VCaP (cell line): ENCODE measurements around the gene PHF19.

Source experiments
- H3K27ac ChIP-seq: fragments of 450-650 bp; 2 replicates; pipeline ENCODE4 v1.5.1; 2017
- CTCF ChIP-seq: fragments of 450-650 bp; conservative IDR thresholded peaks from 2 replicates; pipeline ENCODE4 v1.5.1; 2017; ENCODE audit warnings: mild to moderate bottlenecking, moderate library complexity

PHF19 gene

GRCh38 chr9:120867676-120868338, 9.2 kb downstream of the PHF19 start:
- H3K27ac ChIP-seq = peak overlapping the region; percentile 76
- TF ChIP-seq CTCF = no peak

- no peak for TF ChIP-seq CTCF
- no peak overlapping the region; the same call in 1 of the 2 replicates for H3K27ac ChIP-seq
Measured at GRCh38 chr9:120866651-120867050, 10.3 kb downstream of the PHF19 start.

- TF ChIP-seq CTCF = no peak
Measured at GRCh38 chr9:120865809-120866208, 11.2 kb downstream of the PHF19 start.

GRCh38 chr9:120865176-120865575, 11.8 kb downstream of the PHF19 start:
- no peak overlapping the region for H3K27ac ChIP-seq
- no peak for TF ChIP-seq CTCF

More at GRCh38 chr9:120865809-120866208, 11.2 kb downstream of the PHF19 start:
- H3K27ac ChIP-seq = no peak overlapping the region

- no peak for TF ChIP-seq CTCF
- no peak overlapping the region for H3K27ac ChIP-seq
Measured at GRCh38 chr9:120864719-120865118, 12.3 kb downstream of the PHF19 start.

- H3K27ac ChIP-seq = no peak overlapping the region
- TF ChIP-seq CTCF = no peak
Measured at GRCh38 chr9:120863833-120864232, 13.2 kb downstream of the PHF19 start.

- TF ChIP-seq CTCF = no peak
- H3K27ac ChIP-seq = no peak overlapping the region
Measured at GRCh38 chr9:120862452-120862851, 14.5 kb downstream of the PHF19 start.
